Fibroblast of peridontal ligament (primary cell): ENCODE results near the gene RIPOR3.
"Not testable (repeated sequence)": the region's sequence is repeated elsewhere in the genome, so short reads cannot be mapped to it uniquely, and the experiment has no call there.

Experiments
- DNase-seq: peaks from one replicate; pipeline ENCODE4 v3.0.0-alpha.2; 2010; ENCODE audit errors: extremely low read depth

Gene RIPOR3

GRCh38 chr20:50704971-50705370 is 13.6 kb upstream of the RIPOR3 start:
- DNase-seq = peak; percentile 56

- DNase-seq = no peak
Measured at GRCh38 chr20:50704514-50704913, 13.2 kb upstream of the RIPOR3 start.

- DNase-seq = not testable (repeated sequence)
Measured at GRCh38 chr20:50703651-50704438, 12.5 kb upstream of the RIPOR3 start.

GRCh38 chr20:50701041-50701963 is 10.0 kb upstream of the RIPOR3 start:
- peak; percentile 18 for DNase-seq

DNA sequence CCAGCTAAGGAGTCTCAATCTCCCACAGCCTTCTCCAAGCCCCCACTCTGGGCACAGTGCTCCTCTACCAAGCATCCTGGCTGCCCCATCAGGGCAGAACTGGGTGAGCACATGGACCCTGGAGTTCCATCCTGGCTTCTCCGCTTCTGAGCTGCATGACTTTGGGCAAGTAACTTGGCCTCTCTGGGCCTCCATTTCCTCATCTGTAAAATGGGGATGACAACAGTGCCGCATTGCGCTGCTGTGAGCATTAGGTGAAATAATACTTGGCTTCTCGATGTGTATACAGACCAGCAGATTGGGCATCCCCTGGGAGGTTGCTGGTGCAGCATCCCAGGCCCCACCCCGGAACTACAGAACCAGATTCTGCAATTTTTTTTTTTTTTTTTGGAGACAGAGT is 8.3 kb upstream of the RIPOR3 start:
- no peak for DNase-seq

- not testable (repeated sequence) for DNase-seq
Measured at GRCh38 chr20:50698255-50698654, 6.9 kb upstream of the RIPOR3 start.

GRCh38 chr20:50695135-50695872 is 4.0 kb upstream of the RIPOR3 start:
- DNase-seq = no peak

DNA sequence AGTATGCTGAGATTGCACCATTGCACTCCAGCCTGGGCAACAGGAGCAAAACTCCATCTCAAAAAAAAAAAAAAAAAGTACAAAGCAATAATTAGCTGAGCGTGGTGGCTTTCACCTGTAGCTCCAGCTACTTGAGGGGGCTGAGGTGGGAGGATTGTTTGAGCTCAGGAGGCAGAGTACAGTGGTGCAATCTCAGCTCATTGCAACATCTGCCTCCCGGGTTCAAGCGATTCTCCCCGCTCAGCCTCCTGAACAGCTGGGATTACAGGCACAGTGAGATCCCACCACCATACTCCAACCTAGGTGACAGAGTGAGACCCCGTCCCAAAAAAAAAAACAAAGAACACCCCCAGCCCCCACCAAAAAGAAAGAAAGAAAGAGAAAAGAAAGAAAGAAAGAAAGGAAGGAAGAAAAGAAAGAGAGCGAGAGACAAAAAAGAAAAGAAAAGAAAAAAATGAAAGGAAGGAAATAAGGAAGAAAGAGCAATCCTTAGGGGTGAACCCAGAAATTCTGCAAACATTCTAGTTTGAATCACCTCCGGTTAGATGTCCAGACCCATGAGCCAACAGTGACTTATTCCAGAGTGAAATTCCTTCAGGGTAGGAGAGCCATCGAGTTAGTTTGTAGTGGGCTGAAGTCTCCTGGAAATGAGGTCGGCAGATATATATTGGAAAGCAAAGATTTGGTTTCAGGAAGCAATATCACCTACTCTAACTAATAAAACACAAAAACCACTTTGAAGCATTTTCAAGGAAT is 3.2 kb upstream of the RIPOR3 start:
- DNase-seq = no peak

DNA sequence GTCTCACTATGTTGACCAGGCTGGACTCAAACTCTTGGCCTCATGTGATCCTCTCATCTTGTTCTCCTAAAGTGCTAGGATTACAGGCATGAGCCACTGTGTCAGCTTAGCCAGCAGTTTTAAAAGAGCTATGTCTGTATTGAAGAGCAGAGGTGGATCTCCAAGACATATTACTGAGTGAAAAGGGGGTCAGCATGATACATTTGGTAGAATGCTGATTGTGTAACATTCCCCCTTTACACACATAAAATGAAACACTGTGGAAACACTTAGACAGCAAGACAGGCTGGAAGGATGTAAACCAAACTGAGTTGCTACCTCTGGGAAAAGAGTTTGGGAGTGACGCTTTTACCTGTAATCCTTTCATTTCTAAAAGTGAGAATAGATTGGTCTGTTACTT is 1.7 kb upstream of the RIPOR3 start:
- DNase-seq = peak; percentile 20

DNA sequence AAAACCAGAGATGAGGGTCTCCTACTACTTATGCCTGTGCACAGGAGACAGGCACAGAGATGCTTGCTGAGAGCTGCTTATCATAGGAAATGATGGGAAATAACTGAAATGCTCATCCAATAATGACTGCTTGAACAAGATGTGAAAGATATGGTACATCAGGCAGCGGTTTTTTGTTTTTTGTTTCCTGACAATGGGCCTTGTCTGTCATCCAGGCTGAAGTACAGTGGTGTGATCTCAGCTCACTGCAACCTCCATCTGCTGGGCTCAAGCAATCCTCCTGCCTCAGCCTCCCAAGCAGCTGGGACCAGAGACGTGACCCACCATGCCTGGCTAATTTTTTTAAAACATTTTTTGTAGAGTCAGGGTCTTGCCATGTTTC is 1.2 kb upstream of the RIPOR3 start:
- no peak for DNase-seq

- peak; percentile 90 for DNase-seq
Measured at GRCh38 chr20:50691573-50692551, 520 bp upstream of the RIPOR3 start.

- peak; percentile 52 for DNase-seq
Measured at GRCh38 chr20:50689864-50690649, 1.3 kb downstream of the RIPOR3 start.

DNA sequence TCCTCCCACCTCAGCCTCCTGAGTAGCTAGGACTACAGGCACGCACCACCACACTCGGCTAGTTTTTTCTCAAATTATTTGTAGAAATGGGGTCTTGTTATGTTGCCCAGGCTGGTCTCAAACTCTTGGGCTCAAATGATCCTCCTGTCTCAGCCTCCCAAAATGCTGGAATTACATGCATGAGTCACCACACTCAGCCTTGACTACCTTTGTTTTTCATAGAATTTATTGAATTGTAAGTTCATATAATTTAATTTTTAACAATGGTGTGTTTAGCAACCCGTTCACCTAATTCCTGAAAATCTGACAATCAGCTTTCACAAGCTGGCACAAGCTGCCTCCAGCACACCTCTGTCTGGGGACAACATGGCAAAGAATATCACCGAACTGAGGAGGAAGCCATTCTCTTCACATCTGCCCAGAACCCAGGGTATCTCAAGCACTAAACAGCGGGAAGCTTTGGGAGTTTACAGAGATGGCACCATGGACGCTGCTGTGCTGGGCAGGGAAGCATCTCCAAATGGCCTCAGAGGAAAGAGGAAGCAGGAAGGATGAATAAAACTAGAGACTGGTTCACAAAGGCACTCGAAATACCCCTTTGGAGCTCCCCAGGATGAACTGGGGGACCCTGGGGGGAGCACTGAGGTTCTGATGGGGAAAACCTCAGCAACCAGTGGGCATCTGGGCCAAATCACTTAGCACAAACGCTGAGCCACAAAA is 2.9 kb downstream of the RIPOR3 start:
- no peak for DNase-seq

DNA sequence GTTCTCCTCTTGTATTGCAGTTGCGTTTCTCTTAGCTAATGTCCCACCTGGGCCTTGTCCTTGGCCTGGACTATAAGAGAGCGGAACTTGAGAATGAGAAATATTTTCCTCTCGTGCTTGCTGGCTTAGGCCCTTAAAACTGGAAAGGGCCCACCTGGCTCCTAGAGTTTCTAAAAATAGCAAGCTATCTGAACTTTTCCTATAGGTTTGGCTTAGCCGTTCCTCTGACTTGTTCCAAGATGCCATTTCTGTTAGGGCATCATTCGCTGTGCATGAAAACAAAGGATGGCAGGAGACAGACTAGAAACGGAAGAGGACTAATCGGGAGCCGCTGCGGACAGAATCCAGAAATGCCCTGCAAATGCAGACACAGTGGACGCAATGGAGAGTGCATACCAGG is 4.5 kb downstream of the RIPOR3 start:
- no peak for DNase-seq

DNA sequence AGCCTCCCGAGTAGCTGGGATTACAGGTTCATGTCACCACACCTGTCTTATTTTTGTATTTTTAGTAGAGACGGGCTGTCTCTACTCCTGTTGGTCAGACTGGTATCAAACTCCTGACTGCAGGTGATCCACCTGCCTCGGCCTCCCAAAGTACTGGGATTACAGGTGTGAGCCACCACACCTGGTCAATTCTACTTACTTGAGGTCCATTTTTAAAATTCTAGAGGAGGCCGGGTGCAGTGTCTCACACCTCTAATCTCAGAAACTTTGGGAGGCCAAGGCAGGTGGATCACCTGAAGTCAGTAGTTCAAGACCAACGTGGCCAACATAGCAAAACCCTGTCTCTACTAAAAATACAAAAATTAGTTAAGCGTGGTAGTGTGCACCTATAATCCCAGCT is 7.8 kb downstream of the RIPOR3 start:
- DNase-seq = no peak

- no peak for DNase-seq
Measured at GRCh38 chr20:50682947-50683530, 8.3 kb downstream of the RIPOR3 start.

DNA sequence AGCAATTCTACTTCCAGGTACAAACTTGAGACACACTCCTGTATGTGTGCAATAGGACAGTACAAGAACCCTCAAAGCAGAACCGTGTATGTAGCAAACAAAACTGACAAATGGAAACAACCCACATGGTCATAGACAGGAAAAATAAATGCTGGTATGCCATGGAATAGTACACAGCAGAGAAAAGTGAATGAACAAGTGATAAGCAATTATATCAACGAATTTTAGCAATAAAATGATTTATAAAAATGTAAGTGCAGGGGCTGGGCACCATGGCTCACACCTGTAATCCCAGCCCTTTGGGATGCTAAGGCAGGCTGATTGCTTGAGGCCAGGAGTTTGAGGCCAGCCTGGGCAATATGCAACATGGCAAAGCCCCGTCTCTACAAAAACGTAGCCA is 9.3 kb downstream of the RIPOR3 start:
- no peak for DNase-seq

- DNase-seq = no peak
Measured at GRCh38 chr20:50681359-50682064, 9.8 kb downstream of the RIPOR3 start.
